ENCODE measurements around the gene ARRDC5. TPM values are rescaled to one million over a fixed set of nuclear protein-coding genes. Genes with fewer than 3 reads are reported as not detected.

The ARRDC5 gene
- total RNA-seq, 1 donor from 2014 or later: not detected

DNA sequence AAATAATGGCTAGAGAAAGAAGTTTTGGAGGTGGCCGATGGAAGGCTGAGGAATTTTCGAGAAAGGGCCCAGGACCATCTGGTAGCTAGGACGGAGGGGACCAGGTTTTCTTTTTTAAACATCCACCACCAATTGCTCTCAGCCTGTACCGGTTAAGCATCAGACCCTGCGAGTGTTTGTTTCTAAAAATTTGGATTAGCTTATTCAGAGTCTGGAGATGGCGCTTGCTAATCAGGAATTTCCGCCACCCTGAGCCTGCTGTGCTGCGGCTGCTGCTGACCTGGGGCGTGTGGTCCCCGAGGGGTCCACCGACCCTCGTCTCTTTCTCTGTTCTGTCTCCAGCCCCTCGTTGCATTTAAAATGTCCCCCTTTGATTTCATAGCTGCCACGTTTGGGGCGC, 8.6 kb upstream of the ARRDC5 start:
- Histone ChIP-seq H3K27me3 (ENCODE audit: control insufficient read depth, insufficient read depth, low read length) (no peaks in the 10 kb centered on the region), H3K4me3 (ENCODE audit: low read depth, low read length) (peak overlapping the region; percentile 75), H3K36me3 (ENCODE audit: control insufficient read depth, insufficient read depth, low read length) (no peaks in the 10 kb centered on the region)
- DNase-seq (ENCODE audit: low read depth): no peak
- TF ChIP-seq, protein P1, sequence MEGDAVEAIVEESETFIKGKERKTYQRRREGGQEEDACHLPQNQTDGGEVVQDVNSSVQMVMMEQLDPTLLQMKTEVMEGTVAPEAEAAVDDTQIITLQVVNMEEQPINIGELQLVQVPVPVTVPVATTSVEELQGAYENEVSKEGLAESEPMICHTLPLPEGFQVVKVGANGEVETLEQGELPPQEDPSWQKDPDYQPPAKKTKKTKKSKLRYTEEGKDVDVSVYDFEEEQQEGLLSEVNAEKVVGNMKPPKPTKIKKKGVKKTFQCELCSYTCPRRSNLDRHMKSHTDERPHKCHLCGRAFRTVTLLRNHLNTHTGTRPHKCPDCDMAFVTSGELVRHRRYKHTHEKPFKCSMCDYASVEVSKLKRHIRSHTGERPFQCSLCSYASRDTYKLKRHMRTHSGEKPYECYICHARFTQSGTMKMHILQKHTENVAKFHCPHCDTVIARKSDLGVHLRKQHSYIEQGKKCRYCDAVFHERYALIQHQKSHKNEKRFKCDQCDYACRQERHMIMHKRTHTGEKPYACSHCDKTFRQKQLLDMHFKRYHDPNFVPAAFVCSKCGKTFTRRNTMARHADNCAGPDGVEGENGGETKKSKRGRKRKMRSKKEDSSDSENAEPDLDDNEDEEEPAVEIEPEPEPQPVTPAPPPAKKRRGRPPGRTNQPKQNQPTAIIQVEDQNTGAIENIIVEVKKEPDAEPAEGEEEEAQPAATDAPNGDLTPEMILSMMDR (IDR thresholded peaks at IDR 0.05; ENCODE audit: insufficient read depth, low read length, poor library complexity, severe bottlenecking): no peak

DNA sequence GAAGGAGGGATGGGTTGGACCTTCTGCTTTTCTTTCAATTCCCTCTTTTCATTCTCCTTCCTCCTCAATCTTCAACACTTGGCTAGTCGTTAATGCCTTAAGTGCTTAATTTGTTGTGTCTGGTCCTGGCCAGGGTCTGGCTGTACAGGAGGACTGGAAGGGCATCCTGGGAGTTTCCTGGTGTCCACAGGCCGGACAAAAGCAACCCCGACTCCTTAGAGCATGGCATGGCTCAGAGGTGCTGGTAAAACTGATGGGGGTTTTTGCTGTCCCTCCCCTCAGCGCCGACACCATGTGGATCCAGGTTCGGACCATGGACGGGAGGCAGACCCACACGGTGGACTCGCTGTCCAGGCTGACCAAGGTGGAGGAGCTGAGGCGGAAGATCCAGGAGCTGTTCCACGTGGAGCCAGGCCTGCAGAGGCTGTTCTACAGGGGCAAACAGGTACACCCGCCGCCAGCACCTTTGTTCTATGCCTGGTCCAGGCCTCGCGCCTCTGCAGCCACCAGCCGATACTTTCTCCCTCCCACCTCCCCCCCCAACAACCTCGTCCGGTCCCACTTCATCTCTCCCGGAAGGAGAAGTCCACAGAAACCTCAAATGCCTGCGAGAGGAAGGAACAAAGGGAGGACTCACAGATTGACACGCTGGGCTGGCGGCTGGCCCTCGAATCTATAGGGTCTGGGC, 8.0 kb upstream of the ARRDC5 start:
- TF ChIP-seq, protein P1 (IDR thresholded peaks at IDR 0.05; ENCODE audit: insufficient read depth, low read length, poor library complexity, severe bottlenecking): no peak
- Histone ChIP-seq H3K27me3 (ENCODE audit: control insufficient read depth, insufficient read depth, low read length) (no peaks in the 10 kb centered on the region), H3K4me3 (ENCODE audit: low read depth, low read length) (peak overlapping the region; percentile 75), H3K36me3 (ENCODE audit: control insufficient read depth, insufficient read depth, low read length) (no peaks in the 10 kb centered on the region)
- DNase-seq (ENCODE audit: low read depth): no peak

DNA sequence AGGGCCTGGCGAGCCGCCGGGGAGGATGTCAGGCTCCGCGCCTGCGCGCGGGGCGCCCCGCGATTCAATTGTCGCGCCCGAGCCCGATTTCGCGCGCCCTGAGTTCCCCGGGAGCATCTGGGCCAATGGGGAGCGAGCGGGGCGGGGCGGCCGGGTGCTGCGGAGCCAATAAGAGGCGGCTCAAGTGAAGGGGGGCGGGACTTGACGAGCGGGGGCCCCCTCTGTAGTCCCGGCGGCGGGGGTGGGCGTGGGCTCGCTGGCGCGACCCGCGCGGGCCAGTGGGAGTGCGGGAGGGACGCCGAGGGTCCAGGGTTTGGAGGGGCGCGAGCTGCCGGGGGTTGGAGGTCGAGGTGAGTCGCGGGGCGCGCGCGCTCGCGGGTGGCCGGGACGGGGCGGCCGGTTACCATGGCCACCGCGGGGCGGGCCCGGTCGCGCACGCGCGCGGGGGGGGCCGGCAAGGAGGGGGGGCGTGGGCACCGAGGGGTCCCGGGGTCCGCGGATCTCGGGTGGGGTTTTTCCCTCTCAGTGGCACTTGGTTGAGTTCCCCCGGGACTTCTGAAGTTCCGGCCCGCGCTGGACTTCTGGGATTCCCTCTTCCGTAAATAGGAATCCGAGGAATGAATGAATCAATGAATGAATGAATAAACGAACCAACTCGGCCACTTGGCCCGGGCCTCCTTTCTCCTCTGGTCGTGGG, 7.3 kb upstream of the ARRDC5 start:
- no peaks in the 10 kb centered on the region for H3K36me3 ChIP-seq (ENCODE audit: control insufficient read depth, insufficient read depth, low read length)
- no peak for DNase-seq (ENCODE audit: low read depth)
- TF ChIP-seq, protein P1 (IDR thresholded peaks at IDR 0.05; ENCODE audit: insufficient read depth, low read length, poor library complexity, severe bottlenecking): no peak
- peak overlapping the region; percentile 75 for H3K4me3 ChIP-seq (ENCODE audit: low read depth, low read length)
- H3K27me3 ChIP-seq (ENCODE audit: control insufficient read depth, insufficient read depth, low read length): no peaks in the 10 kb centered on the region

DNA sequence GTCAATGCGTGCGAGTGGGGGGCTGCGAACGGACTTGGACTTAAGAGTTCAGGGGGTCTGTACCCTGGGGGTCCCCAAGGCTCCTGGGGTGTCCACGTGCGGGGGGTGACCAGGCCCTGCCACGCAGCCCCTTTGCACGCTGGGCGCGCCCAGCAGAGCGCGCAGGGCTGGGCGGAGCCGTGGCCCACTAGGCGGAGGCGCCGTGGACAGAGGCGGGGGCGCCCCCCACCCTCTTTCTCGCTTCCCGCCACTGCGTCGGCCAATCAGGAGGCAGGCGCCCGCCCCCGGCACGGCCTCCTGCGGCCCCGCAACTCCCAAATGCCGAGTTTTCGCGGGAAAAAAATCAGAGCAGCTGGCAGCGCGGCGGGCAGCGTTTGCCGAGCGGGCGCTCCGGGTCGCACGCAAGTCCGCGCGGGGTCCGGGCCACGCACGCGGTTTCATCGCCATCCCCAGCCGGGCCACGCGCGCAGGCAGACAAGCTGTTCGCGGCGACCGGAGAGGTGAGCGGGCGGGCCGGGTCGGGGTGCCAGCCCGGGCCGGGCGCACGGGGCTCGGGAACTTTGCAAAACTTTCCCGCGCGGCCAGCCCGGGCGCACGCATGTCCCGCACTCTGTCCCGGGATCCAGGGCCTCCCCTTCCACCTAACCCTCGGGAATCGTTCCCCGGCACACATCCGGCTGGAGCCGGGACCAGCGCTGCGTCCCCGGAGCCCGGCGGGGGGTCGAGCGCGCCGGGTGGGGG, 6.6 kb upstream of the ARRDC5 start, which contains the start of gene UHRF1:
UHRF1 (plus strand) TSS at position 346 of the 741 bp plus-strand sequence. CDS start 1,385 bp downstream, outside the sequence.
- Histone ChIP-seq H3K27me3 (ENCODE audit: control insufficient read depth, insufficient read depth, low read length) (no peaks in the 10 kb centered on the region), H3K36me3 (ENCODE audit: control insufficient read depth, insufficient read depth, low read length) (no peaks in the 10 kb centered on the region), H3K4me3 (ENCODE audit: low read depth, low read length) (peak within 1 kb of the TSS; percentile 75)
- no peak for DNase-seq (ENCODE audit: low read depth)
- TF ChIP-seq, protein P1 (IDR thresholded peaks at IDR 0.05; ENCODE audit: insufficient read depth, low read length, poor library complexity, severe bottlenecking): no peak

- TF ChIP-seq, protein P1 (IDR thresholded peaks at IDR 0.05; ENCODE audit: insufficient read depth, low read length, poor library complexity, severe bottlenecking): no peak
Measured at GRCh38 chr19:4908781-4909155, 6.1 kb upstream of the ARRDC5 start.

More at GRCh38 chr19:4908781-4909155, 6.1 kb upstream of the ARRDC5 start:
- no peak for DNase-seq (ENCODE audit: low read depth)
- no peak overlapping the region for H3K4me3 ChIP-seq (ENCODE audit: low read depth, low read length)
- no peaks in the 10 kb centered on the region for H3K36me3 ChIP-seq (ENCODE audit: control insufficient read depth, insufficient read depth, low read length)
- no peaks in the 10 kb centered on the region for H3K27me3 ChIP-seq (ENCODE audit: control insufficient read depth, insufficient read depth, low read length)

All from kidney epithelial cell (primary cell).